ENCODE results near the gene RBP3. TPM values are rescaled to one million over a fixed set of nuclear protein-coding genes. Genes with fewer than 3 reads are reported as not detected.
A peak's percentile ranks its signal among the peaks of the same experiment; 100 is the strongest.

Gene RBP3
- polyA plus RNA-seq, 4 donors: 0.01 to 0.03 TPM; not detected in 2

GRCh38 chr10:47335906-47336305 lies 12.3 kb upstream of the RBP3 start:
- whole genome bisulfite sequencing, 3 donors: 85 to 95% (median 89%) methylated on average over 5 of the region's 5 CpGs
- Histone ChIP-seq H3K36me3 (ENCODE audit: control insufficient read depth in 3 of 3, insufficient read depth in 2 of 3, low read depth in 1 of 3, low read length in 3 of 3) (no peaks in the 10 kb centered on the region), H3K27me3 (ENCODE audit: control insufficient read depth in 3 of 3, insufficient read depth in 3 of 3, low read length in 3 of 3) (peaks cover 0 to 4% (median 0%) of the 10 kb centered on the region in 3 donors), H3K9me3 (ENCODE audit: control insufficient read depth in 2 of 2, insufficient read depth in 1 of 2, low read depth in 1 of 2, low read length in 1 of 2) (no peaks in the 10 kb centered on the region), H3K27ac (ENCODE audit: low read depth in 1 of 3, low read length in 2 of 3) (no peak overlapping the region), H3K4me1 (ENCODE audit: control insufficient read depth in 3 of 3, insufficient read depth in 2 of 3, low read depth in 1 of 3, low read length in 2 of 3) (peaks cover 0 to 3% (median 0%) of the 10 kb centered on the region in 3 donors), H3K4me3 (ENCODE audit: low read depth in 1 of 3, low read length in 3 of 3) (no peak overlapping the region)
- DNase-seq (no peak), FAIRE-seq (no peak)

- 74 to 88% (median 80%) methylated on average over 15 of the region's 15 CpGs for WGBS, 3 donors
- DNase-seq (no peak), FAIRE-seq (no peak)
- Histone ChIP-seq H3K27me3 (ENCODE audit: control insufficient read depth in 3 of 3, insufficient read depth in 3 of 3, low read length in 3 of 3) (peaks cover 0 to 4% (median 0%) of the 10 kb centered on the region in 3 donors), H3K4me3 (ENCODE audit: low read depth in 1 of 3, low read length in 3 of 3) (no peak overlapping the region), H3K9me3 (ENCODE audit: control insufficient read depth in 2 of 2, insufficient read depth in 1 of 2, low read depth in 1 of 2, low read length in 1 of 2) (no peaks in the 10 kb centered on the region), H3K36me3 (ENCODE audit: control insufficient read depth in 3 of 3, insufficient read depth in 2 of 3, low read depth in 1 of 3, low read length in 3 of 3) (no peaks in the 10 kb centered on the region), H3K27ac (ENCODE audit: low read depth in 1 of 3, low read length in 2 of 3) (no peak overlapping the region), H3K4me1 (ENCODE audit: control insufficient read depth in 3 of 3, insufficient read depth in 2 of 3, low read depth in 1 of 3, low read length in 2 of 3) (no peaks in the 10 kb centered on the region)
Observed at GRCh38 chr10:47336387-47337134, 11.6 kb upstream of the RBP3 start.

GRCh38 chr10:47337310-47337709 lies 10.9 kb upstream of the RBP3 start:
- H3K4me3 ChIP-seq (ENCODE audit: low read depth in 1 of 3, low read length in 3 of 3): no peak overlapping the region
- H3K36me3 ChIP-seq (ENCODE audit: control insufficient read depth in 3 of 3, insufficient read depth in 2 of 3, low read depth in 1 of 3, low read length in 3 of 3): no peaks in the 10 kb centered on the region
- FAIRE-seq: no peak
- H3K9me3 ChIP-seq (ENCODE audit: control insufficient read depth in 2 of 2, insufficient read depth in 1 of 2, low read depth in 1 of 2, low read length in 1 of 2): no peaks in the 10 kb centered on the region
- DNase-seq: no peak
- H3K27ac ChIP-seq (ENCODE audit: low read depth in 1 of 3, low read length in 2 of 3): no peak overlapping the region
- H3K27me3 ChIP-seq (ENCODE audit: control insufficient read depth in 3 of 3, insufficient read depth in 3 of 3, low read length in 3 of 3): peaks cover 0 to 4% (median 0%) of the 10 kb centered on the region in 3 donors
- 73 to 76% (median 74%) methylated on average over 4 of the region's 4 CpGs for whole genome bisulfite sequencing, 3 donors
- no peaks in the 10 kb centered on the region for H3K4me1 ChIP-seq (ENCODE audit: control insufficient read depth in 3 of 3, insufficient read depth in 2 of 3, low read depth in 1 of 3, low read length in 2 of 3)

GRCh38 chr10:47339186-47339735 lies 8.9 kb upstream of the RBP3 start:
- WGBS, 3 donors: 88 to 91% (median 90%) methylated on average over 8 of the region's 8 CpGs
- Histone ChIP-seq H3K36me3 (ENCODE audit: control insufficient read depth in 3 of 3, insufficient read depth in 2 of 3, low read depth in 1 of 3, low read length in 3 of 3) (no peaks in the 10 kb centered on the region), H3K4me3 (ENCODE audit: low read depth in 1 of 3, low read length in 3 of 3) (no peak overlapping the region), H3K9me3 (ENCODE audit: control insufficient read depth in 2 of 2, insufficient read depth in 1 of 2, low read depth in 1 of 2, low read length in 1 of 2) (no peaks in the 10 kb centered on the region), H3K4me1 (ENCODE audit: control insufficient read depth in 3 of 3, insufficient read depth in 2 of 3, low read depth in 1 of 3, low read length in 2 of 3) (no peaks in the 10 kb centered on the region), H3K27me3 (ENCODE audit: control insufficient read depth in 3 of 3, insufficient read depth in 3 of 3, low read length in 3 of 3) (peaks cover 0 to 4% (median 0%) of the 10 kb centered on the region in 3 donors), H3K27ac (ENCODE audit: low read depth in 1 of 3, low read length in 2 of 3) (no peak overlapping the region)
- FAIRE-seq (no peak), DNase-seq (no peak)

GRCh38 chr10:47339759-47340607 lies 8.2 kb upstream of the RBP3 start:
- WGBS, 3 donors: 67 to 78% (median 71%) methylated on average over 15 of the region's 15 CpGs
- Histone ChIP-seq H3K4me1 (ENCODE audit: control insufficient read depth in 3 of 3, insufficient read depth in 2 of 3, low read depth in 1 of 3, low read length in 2 of 3) (no peaks in the 10 kb centered on the region), H3K4me3 (ENCODE audit: low read depth in 1 of 3, low read length in 3 of 3) (no peak overlapping the region), H3K27me3 (ENCODE audit: control insufficient read depth in 3 of 3, insufficient read depth in 3 of 3, low read length in 3 of 3) (peaks cover 0 to 2% (median 0%) of the 10 kb centered on the region in 3 donors), H3K27ac (ENCODE audit: low read depth in 1 of 3, low read length in 2 of 3) (no peak overlapping the region), H3K9me3 (ENCODE audit: control insufficient read depth in 2 of 2, insufficient read depth in 1 of 2, low read depth in 1 of 2, low read length in 1 of 2) (no peaks in the 10 kb centered on the region), H3K36me3 (ENCODE audit: control insufficient read depth in 3 of 3, insufficient read depth in 2 of 3, low read depth in 1 of 3, low read length in 3 of 3) (no peaks in the 10 kb centered on the region)
- DNase-seq: no peak
- FAIRE-seq: no peak

GRCh38 chr10:47340608-47341170 lies 7.5 kb upstream of the RBP3 start:
- Histone ChIP-seq H3K4me1 (ENCODE audit: control insufficient read depth in 3 of 3, insufficient read depth in 2 of 3, low read depth in 1 of 3, low read length in 2 of 3) (no peaks in the 10 kb centered on the region), H3K9me3 (ENCODE audit: control insufficient read depth in 2 of 2, insufficient read depth in 1 of 2, low read depth in 1 of 2, low read length in 1 of 2) (no peaks in the 10 kb centered on the region), H3K36me3 (ENCODE audit: control insufficient read depth in 3 of 3, insufficient read depth in 2 of 3, low read depth in 1 of 3, low read length in 3 of 3) (no peaks in the 10 kb centered on the region), H3K27me3 (ENCODE audit: control insufficient read depth in 3 of 3, insufficient read depth in 3 of 3, low read length in 3 of 3) (peaks cover 0 to 2% (median 0%) of the 10 kb centered on the region in 3 donors), H3K27ac (ENCODE audit: low read depth in 1 of 3, low read length in 2 of 3) (no peak overlapping the region), H3K4me3 (ENCODE audit: low read depth in 1 of 3, low read length in 3 of 3) (no peak overlapping the region)
- DNase-seq: peak; percentile 76 to 79
- WGBS, 3 donors: 64 to 71% (median 65%) methylated on average over 5 of the region's 5 CpGs
- FAIRE-seq: no peak

- WGBS, 3 donors: 87 to 89% (median 89%) methylated on average over 13 of the region's 13 CpGs
Observed at GRCh38 chr10:47344996-47345870, 2.9 kb upstream of the RBP3 start.

More at GRCh38 chr10:47344996-47345870, 2.9 kb upstream of the RBP3 start:
- no peak for DNase-seq
- no peak for FAIRE-seq
- H3K27me3 ChIP-seq (ENCODE audit: control insufficient read depth in 3 of 3, insufficient read depth in 3 of 3, low read length in 3 of 3): no peaks in the 10 kb centered on the region
- no peaks in the 10 kb centered on the region for H3K36me3 ChIP-seq (ENCODE audit: control insufficient read depth in 3 of 3, insufficient read depth in 2 of 3, low read depth in 1 of 3, low read length in 3 of 3)
- H3K4me1 ChIP-seq (ENCODE audit: control insufficient read depth in 3 of 3, insufficient read depth in 2 of 3, low read depth in 1 of 3, low read length in 2 of 3): peaks cover 0 to 3% (median 0%) of the 10 kb centered on the region in 3 donors
- no peak overlapping the region for H3K27ac ChIP-seq (ENCODE audit: low read depth in 1 of 3, low read length in 2 of 3)
- no peaks in the 10 kb centered on the region for H3K9me3 ChIP-seq (ENCODE audit: control insufficient read depth in 2 of 2, insufficient read depth in 1 of 2, low read depth in 1 of 2, low read length in 1 of 2)
- no peak overlapping the region for H3K4me3 ChIP-seq (ENCODE audit: low read depth in 1 of 3, low read length in 3 of 3)

All from small intestine (tissue), 7 donors.